ACC112 (cell line): ENCODE data around the gene CDH23.
A peak's percentile ranks its signal among the peaks of the same experiment; 100 is the strongest.

Experiments
- H2AFZ ChIP-seq: fragments of 200-600 bp; sonication (generic); one replicate; pipeline ENCODE4 v1.6.0; 2017; ENCODE audit warnings: antibody characterized with exemption, low read length; ENCODE audit not compliant: unreplicated experiment
- H3K27ac ChIP-seq: fragments of 200-600 bp; sonication (generic); 2 replicates; pipeline ENCODE4 v1.5.1; 2014; ENCODE audit warnings: low read depth, mild to moderate bottlenecking, antibody characterized with exemption, low read length, moderate library complexity
- H3K27me3 ChIP-seq: fragments of 200-600 bp; sonication (generic); 2 replicates; pipeline ENCODE4 v1.6.1; 2014; ENCODE audit warnings: mild to moderate bottlenecking, antibody characterized with exemption, low read length, moderate library complexity, mixed read lengths; ENCODE audit not compliant: insufficient read depth
- H3K36me3 ChIP-seq: fragments of 200-600 bp; sonication (generic); 2 replicates; pipeline ENCODE4 v1.6.1; 2016; ENCODE audit warnings: mild to moderate bottlenecking, antibody characterized with exemption, low read length, moderate library complexity, mixed read lengths; ENCODE audit not compliant: insufficient read depth
- H3K4me1 ChIP-seq: fragments of 200-600 bp; sonication (generic); one replicate; pipeline ENCODE4 v1.6.1; 2016; ENCODE audit warnings: low read length, mixed read lengths; ENCODE audit not compliant: insufficient read depth, unreplicated experiment, control insufficient read depth
- H3K4me3 ChIP-seq: fragments of 200-600 bp; sonication (generic); 2 replicates; pipeline ENCODE4 v1.5.1; 2014; ENCODE audit warnings: mild to moderate bottlenecking, low read depth, low read length
- H3K79me2 ChIP-seq: fragments of 200-600 bp; sonication (generic); one replicate; pipeline ENCODE4 v1.6.0; 2016; ENCODE audit warnings: low read length; ENCODE audit not compliant: control insufficient read depth, unreplicated experiment, insufficient read depth

The CDH23 gene

DNA sequence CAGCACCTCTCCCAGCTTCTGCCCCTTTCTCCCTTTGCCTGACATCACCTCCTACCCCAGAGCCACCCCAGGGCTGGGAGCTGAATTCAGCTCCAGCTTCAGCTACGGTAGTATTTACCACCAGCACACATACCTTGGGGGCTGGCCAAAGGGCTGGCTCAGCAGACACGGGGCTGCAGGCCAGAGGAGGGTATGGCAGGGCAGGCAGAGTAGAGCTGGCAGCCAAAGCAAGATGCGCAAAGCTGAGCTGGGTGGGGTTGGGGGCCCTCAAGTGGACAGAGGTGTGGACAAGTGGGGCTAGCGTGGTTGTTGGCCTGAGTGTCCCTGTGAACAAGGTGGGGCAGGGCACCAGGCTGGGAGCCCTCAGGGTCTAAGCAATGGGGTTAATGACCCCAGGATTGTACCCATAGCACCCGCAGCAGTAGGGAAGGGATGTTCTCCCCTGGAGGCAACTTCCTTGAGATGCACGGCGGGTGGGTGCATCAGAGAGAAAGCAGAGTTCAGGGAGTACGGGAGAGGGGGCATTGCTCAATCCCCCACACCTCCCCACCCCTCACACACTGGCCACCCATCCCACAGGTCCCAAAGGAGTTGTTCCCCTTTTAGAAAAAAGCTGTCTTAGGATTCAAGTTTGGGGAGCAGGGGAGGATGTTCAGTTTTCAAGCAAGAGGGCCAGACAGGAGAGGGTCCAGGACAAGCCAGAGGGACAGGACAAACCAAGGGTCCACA, 368.6 kb downstream of the CDH23 start:
- Histone ChIP-seq H3K27ac (0 out of 2 replicates have a peak overlapping the region, but pooled peaks have one; percentile 96), H3K36me3 (no peaks in the 10 kb centered on the region), H3K79me2 (no peaks in the 10 kb centered on the region), H3K27me3 (no peaks in the 10 kb centered on the region), H3K4me1 (peaks cover 56% of the 10 kb centered on the region), H2AFZ (no peak overlapping the region), H3K4me3 (no peak overlapping the region)

DNA sequence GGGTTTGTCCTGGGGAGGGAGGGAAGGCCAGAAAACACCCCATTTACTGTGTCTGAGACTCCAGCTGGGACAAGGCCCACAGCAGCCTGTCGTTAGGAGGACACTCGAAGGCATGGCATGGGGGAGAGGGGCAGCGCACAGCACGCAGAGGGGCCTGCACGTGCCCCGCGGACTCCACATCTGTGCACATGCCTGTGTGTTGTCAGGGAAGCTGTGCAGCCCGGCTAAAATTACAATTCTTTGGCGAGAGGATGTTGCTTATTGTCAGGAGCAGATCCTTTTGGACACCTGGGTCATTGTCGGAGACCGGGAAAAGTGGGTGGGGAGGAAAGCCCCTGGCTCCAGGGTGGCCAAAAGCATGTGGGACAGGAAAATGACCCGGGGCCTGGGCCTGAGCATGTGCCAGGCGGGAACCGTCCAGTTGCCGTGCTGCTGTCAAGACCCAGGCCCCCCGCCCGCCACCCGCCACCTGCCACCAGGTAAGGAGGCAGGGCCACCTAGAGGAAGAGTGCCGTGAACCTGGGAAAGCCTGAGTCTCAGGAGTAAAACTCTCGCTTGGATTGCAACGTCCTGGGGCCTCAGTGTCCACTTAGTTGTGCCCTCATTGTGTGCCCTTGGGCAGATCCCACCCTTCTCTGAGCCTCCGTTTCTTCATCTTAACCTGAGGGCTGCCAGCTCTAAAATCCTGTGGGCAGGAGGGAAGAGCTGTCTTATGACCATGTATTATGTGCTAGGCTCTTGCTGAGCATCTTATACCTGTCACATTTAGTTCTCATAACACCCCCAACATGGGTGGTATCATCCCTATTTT, 369.4 kb downstream of the CDH23 start:
- peaks cover 59% of the 10 kb centered on the region for H3K4me1 ChIP-seq
- H3K79me2 ChIP-seq, result no peaks in the 10 kb centered on the region
- no peaks in the 10 kb centered on the region for H3K27me3 ChIP-seq
- no peaks in the 10 kb centered on the region for H3K36me3 ChIP-seq
- no peak overlapping the region for H2AFZ ChIP-seq
- H3K27ac ChIP-seq, result peak overlapping the region; percentile 96
- H3K4me3 ChIP-seq, result no peak overlapping the region; the same call in 1 of the 2 replicates

DNA sequence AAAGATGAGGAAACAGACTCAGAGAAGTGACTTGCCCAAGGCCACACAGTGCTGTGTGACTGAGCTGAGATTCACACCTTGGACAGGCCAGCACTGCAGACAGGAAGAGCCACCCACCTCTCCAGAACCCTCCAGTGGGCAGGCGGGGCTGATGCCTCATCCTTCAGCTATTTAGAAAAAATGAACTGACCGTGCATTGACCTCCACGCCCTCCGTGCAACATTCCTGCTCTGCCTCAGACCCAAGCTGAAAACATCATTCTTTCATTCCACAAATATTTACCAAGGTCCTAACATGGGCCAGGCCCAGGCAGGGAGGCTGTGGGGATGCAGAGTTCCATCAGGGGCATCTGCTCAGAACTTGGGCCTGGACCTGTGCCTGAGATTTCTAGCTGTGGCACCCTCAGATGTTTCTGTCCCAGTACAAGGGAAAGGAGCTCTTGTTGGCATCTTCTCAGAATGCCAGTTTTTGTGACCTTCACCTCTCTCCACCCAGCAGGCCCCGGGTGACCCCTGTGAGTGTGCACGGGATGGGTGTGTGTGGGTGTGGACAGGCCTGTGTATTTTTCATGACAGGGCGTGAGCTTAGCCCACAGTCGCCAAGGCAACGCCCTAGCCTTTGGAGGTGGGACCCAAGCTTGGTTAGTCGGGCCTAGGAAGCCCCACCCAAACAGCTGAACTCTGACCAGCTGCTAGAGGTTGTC, 370.1 kb downstream of the CDH23 start:
- no peaks in the 10 kb centered on the region for H3K36me3 ChIP-seq
- no peak overlapping the region for H2AFZ ChIP-seq
- no peaks in the 10 kb centered on the region for H3K27me3 ChIP-seq
- peak overlapping the region; percentile 31; the same call in 1 of the 2 replicates for H3K4me3 ChIP-seq
- H3K4me1 ChIP-seq, result peaks cover 65% of the 10 kb centered on the region
- peak overlapping the region; percentile 96 for H3K27ac ChIP-seq
- H3K79me2 ChIP-seq, result no peaks in the 10 kb centered on the region

DNA sequence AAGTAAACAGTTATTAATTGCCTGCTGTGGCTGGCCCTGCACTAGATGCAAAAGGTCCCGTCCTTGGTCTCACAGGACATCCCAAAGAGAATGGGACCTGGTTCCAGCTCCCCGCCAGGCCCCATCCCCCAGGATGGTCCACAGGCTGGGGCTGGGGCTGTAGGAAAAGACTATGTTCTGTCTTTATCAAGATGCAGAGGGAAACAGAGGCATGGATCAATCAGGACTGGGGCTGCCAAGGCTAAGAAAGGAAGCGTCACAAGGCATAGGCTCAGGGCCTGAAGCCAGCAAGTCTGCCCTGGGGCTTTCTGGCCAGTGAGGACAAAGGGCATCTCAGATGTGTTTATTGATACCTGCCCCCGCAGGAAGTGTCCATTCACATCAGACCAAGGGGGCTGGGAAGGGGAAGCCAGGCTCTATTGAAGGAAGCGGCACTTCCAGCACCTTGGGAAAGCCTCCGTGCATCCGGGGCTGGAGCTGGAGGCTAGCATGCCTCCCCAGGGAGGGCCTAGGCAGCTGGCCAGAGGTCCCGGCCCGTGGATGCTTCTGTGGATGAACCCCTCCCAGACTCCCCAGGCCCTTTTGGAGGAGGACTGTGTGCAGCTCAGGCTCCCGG, 370.8 kb downstream of the CDH23 start:
- Histone ChIP-seq H3K27me3 (no peaks in the 10 kb centered on the region), H3K79me2 (no peaks in the 10 kb centered on the region), H2AFZ (no peak overlapping the region), H3K4me1 (peaks cover 72% of the 10 kb centered on the region), H3K4me3 (peak overlapping the region; percentile 31; the same call in 1 of the 2 replicates), H3K27ac (peak overlapping the region; percentile 96), H3K36me3 (no peaks in the 10 kb centered on the region)

DNA sequence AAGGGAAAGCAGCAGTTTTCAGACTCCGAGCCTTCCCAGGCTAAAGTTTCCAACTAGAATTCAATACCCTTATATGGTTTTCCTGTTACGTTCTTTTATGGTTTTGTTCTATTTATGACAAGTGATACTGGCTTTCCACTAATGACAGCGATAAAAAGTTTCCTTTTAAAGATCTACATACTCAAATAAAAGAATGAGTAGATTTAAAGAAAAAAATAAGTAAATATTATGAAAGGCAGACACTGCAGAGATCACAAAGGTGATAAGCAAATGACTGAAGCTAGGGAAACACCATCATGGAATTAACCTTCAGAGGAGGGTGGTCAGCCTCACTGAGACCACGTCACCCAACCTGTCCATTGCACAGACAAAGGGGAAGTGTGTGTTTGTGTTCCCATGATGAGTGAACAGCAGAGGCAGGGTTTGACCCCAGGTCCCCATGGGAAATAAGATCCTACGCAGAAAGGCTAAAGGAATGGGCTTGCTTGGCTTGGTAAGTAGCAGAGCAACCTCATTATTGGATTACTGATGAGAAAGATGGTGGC, 372.6 kb downstream of the CDH23 start:
- Histone ChIP-seq H3K4me1 (peaks cover 78% of the 10 kb centered on the region), H3K27ac (peak overlapping the region; percentile 96), H3K79me2 (no peaks in the 10 kb centered on the region), H2AFZ (peak overlapping the region; percentile 35), H3K4me3 (peak overlapping the region; percentile 52), H3K27me3 (no peaks in the 10 kb centered on the region), H3K36me3 (no peaks in the 10 kb centered on the region)

DNA sequence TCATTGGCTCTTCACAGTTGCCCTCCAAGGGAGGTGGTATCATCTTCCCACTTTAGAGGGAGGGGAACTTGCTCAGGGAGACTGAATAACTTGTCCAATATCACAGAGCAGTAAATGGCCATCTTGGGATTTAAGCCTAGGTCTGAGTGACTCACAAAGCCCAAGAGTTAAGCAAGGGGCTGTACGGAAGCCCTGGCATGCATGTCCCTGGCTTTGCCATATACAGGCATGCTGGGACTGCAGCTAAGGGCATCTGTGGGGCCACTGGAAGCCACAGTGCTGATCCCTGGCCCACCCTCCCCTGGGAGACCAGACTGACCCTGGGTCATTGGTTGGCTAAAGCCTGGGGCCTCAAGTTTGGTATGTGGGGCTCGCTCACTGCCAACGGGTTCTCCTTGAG, 373.5 kb downstream of the CDH23 start:
- peak overlapping the region; percentile 96 for H3K27ac ChIP-seq

DNA sequence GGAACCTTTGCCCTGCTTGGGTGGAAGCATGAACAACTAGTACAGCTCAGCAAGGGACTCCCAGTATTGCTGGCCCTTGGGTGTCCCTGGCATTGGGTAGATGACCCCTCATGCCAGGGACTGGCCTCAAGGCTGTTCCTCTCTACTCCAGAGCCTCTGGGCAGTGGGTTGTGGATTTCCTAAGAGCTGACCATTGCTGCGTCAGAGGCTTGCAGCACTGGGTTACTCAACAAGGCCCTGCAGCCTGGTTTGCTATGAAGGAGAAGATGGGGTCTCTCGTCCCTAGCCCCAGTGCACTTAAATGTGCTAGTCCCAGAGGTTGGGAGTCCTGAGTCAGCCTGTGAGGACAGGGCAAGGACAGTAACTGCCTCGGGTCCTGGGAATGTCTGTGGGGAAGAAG, 374.1 kb downstream of the CDH23 start:
- peak overlapping the region; percentile 96 for H3K27ac ChIP-seq
- H2AFZ ChIP-seq, result no peak overlapping the region
- peaks cover 72% of the 10 kb centered on the region for H3K4me1 ChIP-seq
- H3K79me2 ChIP-seq, result no peaks in the 10 kb centered on the region
- no peaks in the 10 kb centered on the region for H3K27me3 ChIP-seq
- H3K4me3 ChIP-seq, result no peak overlapping the region
- no peaks in the 10 kb centered on the region for H3K36me3 ChIP-seq

More for the DNA sequence above, 373.5 kb downstream of the CDH23 start:
- Histone ChIP-seq H3K79me2 (no peaks in the 10 kb centered on the region), H3K27me3 (no peaks in the 10 kb centered on the region), H3K4me1 (peaks cover 78% of the 10 kb centered on the region), H2AFZ (no peak overlapping the region), H3K4me3 (no peak overlapping the region), H3K36me3 (no peaks in the 10 kb centered on the region)

DNA sequence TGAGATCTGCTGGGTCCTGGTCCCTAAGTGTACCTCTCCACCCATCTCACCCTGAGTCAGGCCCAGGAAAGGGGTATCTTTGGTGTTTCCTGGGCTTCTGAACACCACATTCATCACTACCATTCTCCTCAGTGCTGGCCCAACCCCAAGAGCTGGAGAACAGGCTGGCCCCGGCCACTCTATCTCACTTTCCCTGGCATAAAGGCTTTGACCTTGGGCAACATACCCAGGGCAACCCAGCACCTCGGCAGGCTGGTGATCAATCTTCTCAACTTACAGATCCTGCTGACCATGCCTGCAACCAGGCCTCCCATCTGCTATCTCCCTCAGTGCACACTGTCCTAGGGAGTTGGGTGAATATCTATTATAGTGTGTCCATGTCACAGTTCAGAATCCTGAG, 374.5 kb downstream of the CDH23 start:
- H3K27ac ChIP-seq, result no peak overlapping the region
- H3K4me3 ChIP-seq, result no peak overlapping the region
- H3K79me2 ChIP-seq, result no peaks in the 10 kb centered on the region
- H3K4me1 ChIP-seq, result peaks cover 68% of the 10 kb centered on the region
- H2AFZ ChIP-seq, result no peak overlapping the region
- H3K27me3 ChIP-seq, result no peaks in the 10 kb centered on the region
- H3K36me3 ChIP-seq, result no peaks in the 10 kb centered on the region

DNA sequence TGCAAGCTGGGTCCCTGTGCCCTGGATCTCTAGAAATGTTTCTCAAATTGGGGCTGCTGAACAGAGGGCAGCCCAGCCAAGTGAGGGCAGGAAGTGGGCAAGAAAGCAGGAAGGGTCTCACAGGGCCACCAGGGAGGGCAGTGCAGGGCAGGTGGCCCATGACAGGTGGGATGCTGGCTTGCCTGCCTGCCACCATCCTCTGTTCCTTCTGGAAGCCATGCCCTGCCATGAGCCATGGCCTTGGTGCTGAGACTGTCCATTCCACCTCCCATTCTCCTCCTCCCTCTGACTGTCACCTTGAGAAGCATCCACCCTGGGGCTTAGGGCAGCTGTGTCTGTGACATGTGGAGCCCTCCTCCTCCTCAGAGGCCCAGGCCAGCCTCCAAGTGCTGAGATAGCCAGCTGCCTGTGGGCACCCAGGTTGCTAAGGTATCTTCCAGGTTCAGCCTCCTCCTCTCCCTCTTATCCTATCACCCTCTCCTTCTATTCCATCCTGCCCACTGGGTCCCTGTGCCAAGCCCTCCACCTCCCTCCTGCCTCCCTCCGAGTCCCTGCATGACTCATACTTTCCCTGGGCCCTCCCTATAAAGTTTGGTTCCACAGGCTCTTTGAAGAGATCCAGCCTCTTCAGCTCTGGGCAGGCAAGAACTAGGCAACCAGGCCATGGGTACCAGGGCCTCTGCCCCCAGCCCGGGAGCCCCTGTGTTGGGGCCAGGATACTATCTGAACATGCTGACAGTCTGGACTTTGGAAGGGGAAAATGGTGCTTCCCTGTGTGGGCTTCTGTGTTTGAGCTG, 375.3 kb downstream of the CDH23 start:
- peaks cover 62% of the 10 kb centered on the region for H3K4me1 ChIP-seq
- H3K4me3 ChIP-seq, result peak overlapping the region; percentile 72
- no peaks in the 10 kb centered on the region for H3K79me2 ChIP-seq
- no peaks in the 10 kb centered on the region for H3K27me3 ChIP-seq
- no peaks in the 10 kb centered on the region for H3K36me3 ChIP-seq
- no peak overlapping the region for H2AFZ ChIP-seq
- H3K27ac ChIP-seq, result peak overlapping the region; percentile 42; the same call in 1 of the 2 replicates
